Activated naive CD8-positive, alpha-beta T cell treated with anti-CD3 and anti-CD28 coated beads, Interleukin-2, amount 10 ng/mL, durations not matched to agents 7 days and 5 days (primary cell): ENCODE results near the gene GCK. TPM values are rescaled to one million over a fixed set of nuclear protein-coding genes. Genes with fewer than 3 reads are reported as not detected.

ENCODE experiments used
- ATAC-seq: fragments of 150-1000 bp; cut with Tn5 transposase; one replicate; pipeline ENCODE4 v1.10.0; 2021; ENCODE audit warnings: low read depth, moderate library complexity
- POLR2A ChIA-PET: fragments of 350-600 bp; sonication (Branson Sonifier 250); formaldehyde crosslinking; loops from one replicate; lab custom pipeline; 2021; ENCODE audit warnings: antibody characterized with exemption; lab: Charles Lee
- DNase-seq: peaks from one replicate; pipeline ENCODE4 v3.0.0; 2021
- H3K27ac Mint-ChIP-seq: one replicate; pipeline ENCODE4 v1.8.0; 2022; ENCODE audit warnings: mild to moderate bottlenecking, mixed read lengths
- H3K27me3 Mint-ChIP-seq: one replicate; pipeline ENCODE4 v1.8.0; 2022; ENCODE audit warnings: mild to moderate bottlenecking, moderate library complexity, mixed read lengths
- H3K36me3 Mint-ChIP-seq: one replicate; pipeline ENCODE4 v1.8.0; 2021; ENCODE audit warnings: mild to moderate bottlenecking, mixed read lengths
- H3K4me1 Mint-ChIP-seq: one replicate; pipeline ENCODE4 v1.8.0; 2021; ENCODE audit warnings: mixed read lengths
- H3K4me3 Mint-ChIP-seq: one replicate; pipeline ENCODE4 v1.8.0; 2022; ENCODE audit warnings: mild to moderate bottlenecking, moderate library complexity, mixed read lengths
- H3K9me3 Mint-ChIP-seq: one replicate; pipeline ENCODE4 v1.8.0; 2021; ENCODE audit warnings: mixed read lengths
- total RNA-seq, 2 experiments: library from RNA; stranded (reverse); gene quantifications; one replicate each; pipeline ENCODE4 v1.2.3, GENCODE V29; 2021

Gene GCK
- total RNA-seq, 2 experiments from 2014 or later, result 0.23 to 0.30 TPM

GRCh38 chr7:44112997-44113763, 76.1 kb downstream of the GCK start:
- Mint-ChIP-seq H3K27me3 (no peaks in the 10 kb centered on the region), H3K27ac (no peak overlapping the region), H3K36me3 (peaks cover 10% of the 10 kb centered on the region), H3K4me3 (no peak overlapping the region), H3K9me3 (no peaks in the 10 kb centered on the region), H3K4me1 (peaks cover 5% of the 10 kb centered on the region)
- POLR2A ChIA-PET, result no interaction called here
- ATAC-seq, result no peak
- no peak for DNase-seq

DNA sequence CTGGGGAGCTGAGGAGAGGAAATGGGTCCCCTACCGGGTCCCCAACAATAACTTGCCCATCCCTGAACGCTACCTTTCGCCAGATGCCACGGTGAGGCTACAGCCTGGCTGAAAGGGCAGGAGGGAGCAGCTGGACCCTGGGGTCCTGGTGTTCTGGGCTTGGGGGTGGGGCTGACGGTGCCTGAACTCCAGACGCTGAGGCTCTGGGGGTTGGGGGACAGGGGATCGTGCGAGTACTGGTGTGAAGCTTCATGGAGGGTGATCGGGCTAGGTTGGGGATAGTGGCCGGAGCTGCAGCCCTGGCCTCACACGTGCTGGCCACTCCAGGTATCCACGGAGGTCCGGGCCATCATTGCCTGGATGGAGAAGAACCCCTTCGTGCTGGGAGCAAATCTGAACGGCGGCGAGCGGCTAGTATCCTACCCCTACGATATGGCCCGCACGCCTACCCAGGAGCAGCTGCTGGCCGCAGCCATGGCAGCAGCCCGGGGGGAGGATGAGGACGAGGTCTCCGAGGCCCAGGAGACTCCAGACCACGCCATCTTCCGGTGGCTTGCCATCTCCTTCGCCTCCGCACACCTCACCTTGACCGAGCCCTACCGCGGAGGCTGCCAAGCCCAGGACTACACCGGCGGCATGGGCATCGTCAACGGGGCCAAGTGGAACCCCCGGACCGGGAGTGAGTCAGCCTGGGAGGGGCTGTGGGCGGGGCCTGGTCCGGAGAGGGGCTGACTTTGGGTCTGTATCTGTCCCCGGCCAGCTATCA, 76.8 kb downstream of the GCK start:
- Mint-ChIP-seq H3K27me3 (no peaks in the 10 kb centered on the region), H3K27ac (no peak overlapping the region), H3K4me1 (peaks cover 3% of the 10 kb centered on the region), H3K4me3 (no peak overlapping the region), H3K36me3 (peaks cover 5% of the 10 kb centered on the region), H3K9me3 (no peaks in the 10 kb centered on the region)
- DNase-seq (no peak), ATAC-seq (no peak)
- POLR2A ChIA-PET, result interaction anchor here (1.0 kb wide), 1 partner anchor 48 kb away, joined by 3 read pairs; no protein-coding TSS in a partner anchor

DNA sequence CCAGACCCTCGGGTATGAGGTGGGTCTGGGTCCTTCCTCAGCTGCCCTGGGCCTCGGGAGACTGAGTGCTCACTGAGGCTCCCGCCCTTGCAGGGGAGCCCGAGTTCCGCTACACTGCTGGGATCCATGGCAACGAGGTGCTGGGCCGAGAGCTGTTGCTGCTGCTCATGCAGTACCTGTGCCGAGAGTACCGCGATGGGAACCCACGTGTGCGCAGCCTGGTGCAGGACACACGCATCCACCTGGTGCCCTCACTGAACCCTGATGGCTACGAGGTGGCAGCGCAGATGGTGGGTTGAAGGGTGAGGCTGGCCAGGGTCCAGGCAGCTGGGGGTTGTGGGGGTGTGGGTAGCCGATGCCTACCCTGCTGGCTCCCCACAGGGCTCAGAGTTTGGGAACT, 77.5 kb downstream of the GCK start:
- H3K27me3 Mint-ChIP-seq, result no peaks in the 10 kb centered on the region
- H3K4me1 Mint-ChIP-seq, result peaks cover 1% of the 10 kb centered on the region
- H3K27ac Mint-ChIP-seq, result no peak overlapping the region
- ATAC-seq, result no peak
- POLR2A ChIA-PET, result interaction anchor here (1.0 kb wide), 1 partner anchor 47 kb away, joined by 3 read pairs; no protein-coding TSS in a partner anchor
- H3K4me3 Mint-ChIP-seq, result no peak overlapping the region
- no peaks in the 10 kb centered on the region for H3K9me3 Mint-ChIP-seq
- DNase-seq, result no peak
- peaks cover 5% of the 10 kb centered on the region for H3K36me3 Mint-ChIP-seq

GRCh38 chr7:44110719-44111635, 78.3 kb downstream of the GCK start:
- no peak for DNase-seq
- no peak for ATAC-seq
- no peaks in the 10 kb centered on the region for H3K27me3 Mint-ChIP-seq
- H3K9me3 Mint-ChIP-seq, result no peaks in the 10 kb centered on the region
- no peak overlapping the region for H3K27ac Mint-ChIP-seq
- H3K4me3 Mint-ChIP-seq, result no peak overlapping the region
- POLR2A ChIA-PET, result no interaction called here
- H3K36me3 Mint-ChIP-seq, result peaks cover 7% of the 10 kb centered on the region
- peaks cover 4% of the 10 kb centered on the region for H3K4me1 Mint-ChIP-seq

- Mint-ChIP-seq H3K27me3 (no peaks in the 10 kb centered on the region), H3K27ac (no peak overlapping the region), H3K9me3 (no peaks in the 10 kb centered on the region), H3K4me1 (peaks cover 12% of the 10 kb centered on the region), H3K36me3 (peaks cover 7% of the 10 kb centered on the region), H3K4me3 (no peak overlapping the region)
- no peak for ATAC-seq
- no peak for DNase-seq
- POLR2A ChIA-PET, result no interaction called here
Observed at GRCh38 chr7:44109991-44110390, 79.2 kb downstream of the GCK start.

GRCh38 chr7:44108768-44109750, 80.2 kb downstream of the GCK start:
- H3K27ac Mint-ChIP-seq, result no peak overlapping the region
- POLR2A ChIA-PET, result no interaction called here
- no peak overlapping the region for H3K4me3 Mint-ChIP-seq

DNA sequence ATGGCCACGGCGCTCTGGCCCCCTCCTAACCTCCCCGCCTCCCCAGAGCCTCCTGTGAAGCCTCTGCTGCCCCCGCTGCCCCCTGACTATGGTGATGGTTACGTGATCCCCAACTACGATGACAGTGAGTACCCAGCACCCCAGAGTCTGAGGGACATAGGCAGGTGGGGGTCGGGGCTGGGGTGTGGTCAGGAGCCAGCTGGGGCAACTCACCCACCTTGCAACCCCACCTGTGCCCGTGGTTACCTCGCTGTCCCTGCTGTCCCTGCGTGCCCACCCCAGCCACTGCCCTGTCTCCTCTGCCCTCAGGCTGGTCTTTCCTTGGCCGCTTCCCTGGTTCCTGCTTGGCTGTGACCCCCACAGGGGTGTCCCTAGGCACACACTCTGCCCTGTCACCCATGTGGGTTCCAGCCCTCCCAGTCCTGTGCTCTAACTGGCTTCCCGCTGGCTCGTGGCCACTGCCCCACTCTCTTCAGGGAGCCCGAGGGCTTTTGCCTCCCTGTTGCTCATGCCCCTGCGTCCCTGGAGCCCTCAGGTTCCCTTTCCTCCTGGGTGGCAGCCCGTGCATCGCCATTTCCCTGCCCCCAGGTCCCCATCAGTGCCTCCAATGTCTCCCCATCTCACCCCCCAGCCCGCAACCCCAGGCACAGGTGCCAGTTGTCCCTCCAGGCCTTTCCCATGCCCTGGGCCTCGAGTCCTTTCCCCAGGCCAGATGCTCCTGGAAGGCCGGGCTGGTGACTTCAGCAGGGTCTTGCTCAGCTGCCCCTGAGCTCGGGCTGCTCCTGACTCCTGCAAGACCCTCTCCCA, 81.1 kb downstream of the GCK start:
- no peak overlapping the region for H3K4me3 Mint-ChIP-seq
- no peak for ATAC-seq
- no peak overlapping the region for H3K27ac Mint-ChIP-seq
- no peak for DNase-seq
- POLR2A ChIA-PET, result no interaction called here
- H3K4me1 Mint-ChIP-seq, result peaks cover 12% of the 10 kb centered on the region
- peaks cover 5% of the 10 kb centered on the region for H3K36me3 Mint-ChIP-seq
- no peaks in the 10 kb centered on the region for H3K9me3 Mint-ChIP-seq
- H3K27me3 Mint-ChIP-seq, result no peaks in the 10 kb centered on the region

More at GRCh38 chr7:44108768-44109750, 80.2 kb downstream of the GCK start:
- DNase-seq (no peak), ATAC-seq (no peak)
- no peaks in the 10 kb centered on the region for H3K9me3 Mint-ChIP-seq
- no peaks in the 10 kb centered on the region for H3K27me3 Mint-ChIP-seq
- peaks cover 12% of the 10 kb centered on the region for H3K4me1 Mint-ChIP-seq
- H3K36me3 Mint-ChIP-seq, result peaks cover 7% of the 10 kb centered on the region

DNA sequence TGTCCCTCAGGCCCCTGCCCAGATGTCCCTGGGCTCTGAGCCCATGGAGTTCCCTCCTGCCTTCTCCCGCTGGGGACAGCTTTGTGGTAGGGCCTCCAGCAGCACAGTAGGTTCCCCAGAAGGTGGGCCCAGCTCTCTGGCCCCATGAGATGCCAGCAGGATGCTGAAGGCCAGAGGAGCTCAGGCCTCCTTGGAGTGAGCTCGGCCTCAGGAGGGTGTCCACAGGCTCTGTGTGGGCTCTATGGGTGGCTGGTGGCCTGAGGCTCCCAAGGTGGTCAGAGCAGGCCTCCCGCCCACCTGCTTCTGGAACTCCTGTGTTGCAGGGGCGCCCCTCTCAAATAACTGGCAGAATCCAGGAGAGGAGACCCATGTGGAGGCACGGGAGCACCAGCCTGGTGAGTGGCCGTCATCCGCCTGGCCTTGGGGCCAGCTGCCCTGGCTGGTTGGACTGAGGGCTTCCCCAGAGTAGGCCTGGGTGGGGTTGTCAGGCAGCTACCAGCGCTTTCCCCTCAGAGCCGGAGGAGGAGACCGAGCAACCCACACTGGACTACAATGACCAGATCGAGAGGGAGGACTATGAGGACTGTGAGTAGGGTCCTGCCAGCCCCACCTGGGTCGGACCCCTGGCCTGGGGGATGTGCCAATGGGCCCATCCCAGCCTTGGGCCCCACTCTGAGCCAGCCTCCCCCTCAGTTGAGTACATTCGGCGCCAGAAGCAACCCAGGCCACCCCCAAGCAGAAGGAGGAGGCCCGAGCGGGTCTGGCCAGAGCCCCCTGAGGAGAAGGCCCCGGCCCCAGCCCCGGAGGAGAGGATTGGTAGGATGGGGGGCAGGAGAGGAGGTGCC, 81.9 kb downstream of the GCK start:
- H3K36me3 Mint-ChIP-seq, result peaks cover 2% of the 10 kb centered on the region
- H3K4me3 Mint-ChIP-seq, result no peak overlapping the region
- peaks cover 12% of the 10 kb centered on the region for H3K4me1 Mint-ChIP-seq
- POLR2A ChIA-PET, result interaction anchor here (0.9 kb wide), 1 partner anchor 13 kb away, joined by 3 read pairs; no protein-coding TSS in a partner anchor
- no peaks in the 10 kb centered on the region for H3K9me3 Mint-ChIP-seq
- DNase-seq (no peak), ATAC-seq (no peak)
- H3K27me3 Mint-ChIP-seq, result peaks cover 4% of the 10 kb centered on the region
- no peak overlapping the region for H3K27ac Mint-ChIP-seq

DNA sequence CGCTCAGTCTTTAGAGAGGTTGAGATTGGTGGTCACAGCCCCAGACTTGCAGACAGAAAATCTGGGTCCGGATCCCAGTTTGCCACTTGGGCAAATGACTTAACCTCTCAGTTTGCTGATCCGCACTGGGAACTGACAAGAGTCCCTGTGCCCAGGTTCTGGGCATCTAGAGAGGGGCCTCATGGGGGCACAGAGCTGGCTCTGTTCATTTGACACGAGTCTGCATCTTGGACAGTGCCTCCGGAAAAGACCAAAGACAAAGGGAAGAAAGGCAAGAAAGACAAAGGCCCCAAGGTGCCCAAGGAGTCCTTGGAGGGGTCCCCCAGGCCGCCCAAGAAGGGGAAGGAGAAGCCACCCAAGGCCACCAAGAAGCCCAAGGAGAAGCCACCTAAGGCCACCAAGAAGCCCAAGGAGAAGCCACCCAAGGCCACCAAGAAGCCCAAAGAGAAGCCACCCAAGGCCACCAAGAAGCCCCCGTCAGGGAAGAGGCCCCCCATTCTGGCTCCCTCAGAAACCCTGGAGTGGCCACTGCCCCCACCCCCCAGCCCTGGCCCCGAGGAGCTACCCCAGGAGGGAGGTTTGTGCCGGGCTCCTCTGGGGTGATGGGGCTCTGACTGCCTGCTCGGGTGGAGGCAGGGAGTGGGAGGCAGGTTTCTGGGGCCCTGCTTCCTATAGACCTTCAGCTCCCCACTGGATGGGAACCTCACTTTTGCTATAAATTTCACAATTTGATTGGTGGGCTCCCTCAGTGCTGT, 82.8 kb downstream of the GCK start:
- no peak for ATAC-seq
- Mint-ChIP-seq H3K4me3 (no peak overlapping the region), H3K27ac (peak overlapping the region; percentile 8), H3K9me3 (no peaks in the 10 kb centered on the region), H3K4me1 (peaks cover 12% of the 10 kb centered on the region), H3K36me3 (peaks cover 2% of the 10 kb centered on the region), H3K27me3 (peaks cover 4% of the 10 kb centered on the region)
- POLR2A ChIA-PET, result interaction anchor here (0.6 to 0.9 kb wide), 2 partner anchors 14 to 123 kb away, joined by 3 to 4 read pairs; no protein-coding TSS in a partner anchor
- no peak for DNase-seq

GRCh38 chr7:44105832-44106231, 83.4 kb downstream of the GCK start:
- H3K36me3 Mint-ChIP-seq, result peaks cover 2% of the 10 kb centered on the region
- peaks cover 4% of the 10 kb centered on the region for H3K27me3 Mint-ChIP-seq
- peaks cover 12% of the 10 kb centered on the region for H3K4me1 Mint-ChIP-seq
- POLR2A ChIA-PET, result interaction anchor here (0.6 to 1.8 kb wide), 4 partner anchors 17 to 385 kb away, joined by 4 to 10 read pairs (median 6); partner anchors contain the start of genes NUDCD3 and POLD2
- no peak for ATAC-seq
- H3K9me3 Mint-ChIP-seq, result no peaks in the 10 kb centered on the region
- peak overlapping the region; percentile 83 for H3K4me3 Mint-ChIP-seq
- H3K27ac Mint-ChIP-seq, result peak overlapping the region; percentile 46
- DNase-seq, result no peak
